Colonic mucosa (tissue), 4 donors: Measurements from ENCODE around the gene TTLL3. TPM values are rescaled to one million over a fixed set of nuclear protein-coding genes. Genes with fewer than 3 reads are reported as not detected.

Experiments
- DNase-seq: peaks from one replicate; pipeline ENCODE4 v3.0.0-alpha.2; 2020
- H3K27ac ChIP-seq: fragments of 200-600 bp; one replicate; pipeline ENCODE4 v1.8.0; 2021
- H3K27me3 ChIP-seq: fragments of 200-600 bp; one replicate; pipeline ENCODE4 v1.8.0; 2021
- H3K36me3 ChIP-seq: fragments of 200-600 bp; one replicate; pipeline ENCODE4 v1.8.0; 2021
- H3K4me1 ChIP-seq: fragments of 200-600 bp; one replicate; pipeline ENCODE4 v1.8.0; 2021; ENCODE audit warnings: mild to moderate bottlenecking
- H3K4me3 ChIP-seq: fragments of 200-600 bp; one replicate; pipeline ENCODE4 v1.8.0; 2021
- H3K9ac ChIP-seq, 2 donors: one replicate each; pipeline ENCODE4 v1.7.0; 2013; ENCODE audit warnings: control low read depth in 2 of 2, low read depth in 2 of 2, low read length in 2 of 2
- H3K9me3 ChIP-seq: fragments of 200-600 bp; one replicate; pipeline ENCODE4 v1.8.0; 2021
- CTCF ChIP-seq: fragments of 200-600 bp; IDR thresholded peaks from one replicate; pipeline ENCODE4 v1.8.0; 2022; ENCODE audit warnings: antibody characterized with exemption, mild to moderate bottlenecking
- intact Hi-C: fragments of 100-400 bp; cut with DNase I; formaldehyde crosslinking; loops from one replicate; pipeline ENCODE4 v1.14.1; 2022
- total RNA-seq, 2 donors: library from RNA; stranded (reverse); fragmentation: NEBNext Ultra II Directional in 1 of 2; extraction: Animal tissue kit (Norgen Biotek cat#: 25700) in 1 of 2; gene quantifications; one replicate each; pipeline ENCODE4 v1.2.1, GENCODE V29; 2021
- donor health status: healthy.
- donor health status: DM: no; HTN: no; CAD: no.
- donor health status: DM: no; HTN: no; CAD: no.

Gene TTLL3
- 10 to 100 TPM; 25.0 to 28.7 TPM for total RNA-seq

- Histone ChIP-seq H3K9me3 (no peaks in the 10 kb centered on the region), H3K4me3 (peak within 1 kb of the TSS; percentile 61), H3K9ac (peak within 1 kb of the TSS; percentile 77 to 94), H3K27ac (peak within 1 kb of the TSS; percentile 89), H3K36me3 (peaks cover 1% of the 10 kb centered on the region), H3K4me1 (peaks cover 7% of the 10 kb centered on the region), H3K27me3 (no peaks in the 10 kb centered on the region)
- no peak for TF ChIP-seq CTCF
- intact Hi-C loops, result no loop called here
- peak; percentile 87 for DNase-seq
These were observed at the start of gene TTLL3 for GRCh38 chr3:9809615-9810432. TSS of gene TTLL3 (plus strand) at chr3:9810262. CDS start at chr3:9810662, 400 bp downstream.

- Histone ChIP-seq H3K9ac (no peak overlapping the region), H3K27me3 (no peaks in the 10 kb centered on the region), H3K9me3 (no peaks in the 10 kb centered on the region), H3K4me1 (no peaks in the 10 kb centered on the region), H3K36me3 (peaks cover 8% of the 10 kb centered on the region), H3K27ac (no peak overlapping the region), H3K4me3 (no peak overlapping the region)
- intact Hi-C loops, result no loop called here
- no peak for TF ChIP-seq CTCF
- no peak for DNase-seq
These were observed 49.1 kb upstream of the TTLL3 start for GRCh38 chr3:9760779-9761505.

GRCh38 chr3:9761919-9762318, 48.1 kb upstream of the TTLL3 start:
- no peaks in the 10 kb centered on the region for H3K9me3 ChIP-seq
- H3K27ac ChIP-seq, result no peak overlapping the region
- no peak for TF ChIP-seq CTCF
- DNase-seq, result no peak
- H3K27me3 ChIP-seq, result no peaks in the 10 kb centered on the region
- H3K4me3 ChIP-seq, result no peak overlapping the region
- intact Hi-C loops, result no loop called here
- peaks cover under 1% of the 10 kb centered on the region for H3K36me3 ChIP-seq
- no peaks in the 10 kb centered on the region for H3K4me1 ChIP-seq
- no peak overlapping the region for H3K9ac ChIP-seq

GRCh38 chr3:9762871-9763270, 47.2 kb upstream of the TTLL3 start:
- no peak for DNase-seq
- TF ChIP-seq CTCF, result no peak
- H3K9ac ChIP-seq, result no peak overlapping the region
- no peaks in the 10 kb centered on the region for H3K27me3 ChIP-seq
- no peaks in the 10 kb centered on the region for H3K4me1 ChIP-seq
- H3K27ac ChIP-seq, result no peak overlapping the region
- intact Hi-C loops, result no loop called here
- H3K9me3 ChIP-seq, result no peaks in the 10 kb centered on the region
- H3K4me3 ChIP-seq, result no peak overlapping the region
- no peaks in the 10 kb centered on the region for H3K36me3 ChIP-seq

- Histone ChIP-seq H3K4me1 (peaks cover 5% of the 10 kb centered on the region), H3K27ac (no peak overlapping the region), H3K27me3 (no peaks in the 10 kb centered on the region), H3K9ac (no peak overlapping the region), H3K9me3 (no peaks in the 10 kb centered on the region), H3K4me3 (no peak overlapping the region), H3K36me3 (no peaks in the 10 kb centered on the region)
- TF ChIP-seq CTCF, result no peak
- no peak for DNase-seq
- intact Hi-C loops, result no loop called here
These were observed 44.2 kb upstream of the TTLL3 start for GRCh38 chr3:9765865-9766264.
